HG03039 (cell line): ENCODE data around the gene HAPLN3.

Experiments used
- ATAC-seq: cut with Tn5 transposase; IDR thresholded peaks from one replicate; pipeline ENCODE4 v1.9.1; 2021; ENCODE audit warnings: mild to moderate bottlenecking, moderate library complexity; ENCODE audit not compliant: unreplicated experiment

Gene HAPLN3

GRCh38 chr15:88912500-88912921 is 17.2 kb upstream of the HAPLN3 start:
- ATAC-seq, result no peak

GRCh38 chr15:88911766-88912118 is 16.4 kb upstream of the HAPLN3 start:
- ATAC-seq, result no peak

- no peak for ATAC-seq
Measured at GRCh38 chr15:88909956-88910831, 14.8 kb upstream of the HAPLN3 start.

- ATAC-seq, result no peak
Measured at GRCh38 chr15:88908697-88909621, 13.6 kb upstream of the HAPLN3 start.

- no peak for ATAC-seq
Measured at GRCh38 chr15:88908123-88908522, 12.8 kb upstream of the HAPLN3 start.

- ATAC-seq, result no peak
Measured at GRCh38 chr15:88907111-88907510, 11.8 kb upstream of the HAPLN3 start.

- ATAC-seq, result no peak
Measured at GRCh38 chr15:88906551-88906950, 11.2 kb upstream of the HAPLN3 start.

GRCh38 chr15:88906130-88906529 is 10.8 kb upstream of the HAPLN3 start:
- ATAC-seq, result no peak

- no peak for ATAC-seq
Measured at GRCh38 chr15:88905576-88905975, 10.2 kb upstream of the HAPLN3 start.

GRCh38 chr15:88904624-88905327 is 9.4 kb upstream of the HAPLN3 start:
- ATAC-seq, result peak; percentile 56

- no peak for ATAC-seq
Measured at GRCh38 chr15:88904257-88904623, 8.9 kb upstream of the HAPLN3 start.

GRCh38 chr15:88902846-88903245 is 7.5 kb upstream of the HAPLN3 start:
- no peak for ATAC-seq

- no peak for ATAC-seq
Measured at GRCh38 chr15:88902221-88902835, 7.0 kb upstream of the HAPLN3 start.

GRCh38 chr15:88901508-88902220 is 6.3 kb upstream of the HAPLN3 start:
- ATAC-seq, result no peak

GRCh38 chr15:88900982-88901418 is 5.7 kb upstream of the HAPLN3 start:
- ATAC-seq, result no peak

GRCh38 chr15:88900309-88900981 is 5.1 kb upstream of the HAPLN3 start:
- ATAC-seq, result no peak

- ATAC-seq, result no peak
Measured at GRCh38 chr15:88899251-88899650, 3.9 kb upstream of the HAPLN3 start.

GRCh38 chr15:88898736-88899135 is 3.4 kb upstream of the HAPLN3 start:
- no peak for ATAC-seq

- peak; percentile 99 for ATAC-seq
Measured at GRCh38 chr15:88897456-88898194, 2.3 kb upstream of the HAPLN3 start.
